Measurements from ENCODE around the gene PDE6B.

PDE6B gene

DNA sequence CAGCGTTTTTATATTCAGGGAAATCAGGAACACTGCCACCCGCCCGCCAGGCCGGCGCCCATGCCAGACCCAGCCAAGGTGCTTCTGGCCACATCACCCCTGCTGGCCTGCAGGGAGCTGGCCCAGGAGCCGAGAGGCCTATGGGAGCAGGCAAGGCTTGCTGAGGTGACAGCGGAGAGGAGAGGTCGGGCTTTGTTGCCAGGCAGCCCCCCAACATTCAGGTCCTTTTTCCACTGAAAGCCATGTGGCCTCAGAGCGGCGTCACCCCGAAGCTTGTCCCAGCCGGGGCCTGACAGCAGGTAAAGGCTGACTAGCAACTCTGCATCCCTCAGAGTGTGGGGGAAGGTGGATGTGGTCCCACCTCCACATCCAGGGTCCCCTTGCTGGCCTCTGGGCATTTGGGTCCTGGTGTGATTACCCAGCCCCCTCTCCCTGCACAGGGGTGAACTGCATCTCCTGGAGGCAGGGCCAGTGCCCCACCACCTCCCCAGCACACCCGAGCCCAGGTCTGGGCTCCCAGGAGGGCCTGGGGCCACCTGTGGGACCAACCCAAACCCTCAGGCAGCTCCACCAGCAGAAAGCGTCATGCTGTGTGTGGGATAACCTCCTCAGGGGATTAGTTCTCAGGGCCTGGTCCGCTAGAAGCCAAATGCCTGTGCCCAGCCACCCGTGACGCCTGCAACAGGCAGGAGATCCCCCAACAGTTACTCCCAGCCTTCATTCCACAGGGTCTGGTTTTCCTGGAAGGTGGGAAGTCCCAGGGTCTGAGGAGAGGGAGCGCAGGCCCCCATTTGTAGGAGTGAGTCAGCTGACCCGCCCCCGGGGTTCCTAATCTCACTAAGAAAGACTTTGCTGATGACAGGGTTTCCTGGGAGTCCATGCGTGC is at the start of gene PDE6B:
Gene PDE6B, plus strand, starts transcription at position 869 of the 886 bp plus-strand sequence. CDS start 54 bp downstream, outside the sequence.
- H3K4me1 ChIP-seq (ENCODE audit: control insufficient read depth, insufficient read depth, low read length, unreplicated experiment): no peaks in the 10 kb centered on the region
- H3K27ac ChIP-seq (ENCODE audit: low read depth, low read length): no peak within 1 kb of the TSS
- no peaks in the 10 kb centered on the region for H3K36me3 ChIP-seq (ENCODE audit: insufficient read depth, low read length)
- H3K79me2 ChIP-seq (ENCODE audit: control insufficient read depth, insufficient read depth, low read length, unreplicated experiment): no peaks in the 10 kb centered on the region
- no peak within 1 kb of the TSS for H2AFZ ChIP-seq (ENCODE audit: low read length, unreplicated experiment)
- H3K4me3 ChIP-seq (ENCODE audit: low read depth, low read length): no peak within 1 kb of the TSS
- H3K27me3 ChIP-seq (ENCODE audit: insufficient read depth, low read length): peaks cover 14% of the 10 kb centered on the region; the same call in 1 of the 2 replicates

DNA sequence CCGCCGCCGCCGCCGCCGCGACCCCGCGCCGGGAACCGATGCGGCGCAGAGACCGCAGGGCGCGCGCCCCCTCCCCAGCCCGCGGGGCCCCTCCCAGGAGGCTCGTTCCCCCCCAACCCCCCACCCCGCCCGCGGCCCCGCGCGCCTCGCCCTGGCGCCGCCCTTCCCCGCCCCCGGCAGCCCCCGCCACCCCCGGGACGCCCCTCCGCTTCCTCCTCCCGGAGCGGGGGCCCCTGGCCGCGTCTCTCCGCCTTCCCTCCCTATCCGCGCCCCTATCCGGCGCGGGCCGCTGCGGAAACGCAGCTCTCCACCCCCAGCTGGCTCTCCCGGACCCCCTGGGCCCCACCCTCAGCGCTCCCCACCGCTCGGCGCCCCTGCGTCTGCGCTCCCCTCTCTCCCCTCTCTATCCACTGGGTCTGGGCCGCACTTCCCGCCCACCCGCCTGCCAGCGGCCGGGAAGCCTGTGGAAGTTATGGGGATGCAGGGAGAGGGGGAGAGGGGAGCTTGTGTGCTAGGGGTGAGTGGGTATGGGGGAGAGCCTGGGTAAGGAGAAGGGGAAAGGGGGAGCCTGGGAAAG is 49.0 kb upstream of the PDE6B start, which contains the start of gene TMEM271:
Gene TMEM271, minus strand, starts transcription at position 51 of the 577 bp plus-strand sequence. CDS start 233 bp downstream, outside the sequence.
- Histone ChIP-seq H3K4me1 (ENCODE audit: control insufficient read depth, insufficient read depth, low read length, unreplicated experiment) (peaks cover 3% of the 10 kb centered on the region), H3K79me2 (ENCODE audit: control insufficient read depth, insufficient read depth, low read length, unreplicated experiment) (no peaks in the 10 kb centered on the region), H3K27me3 (ENCODE audit: insufficient read depth, low read length) (peaks cover 85% of the 10 kb centered on the region), H3K36me3 (ENCODE audit: insufficient read depth, low read length) (no peaks in the 10 kb centered on the region), H3K4me3 (ENCODE audit: low read depth, low read length) (peak within 1 kb of the TSS; percentile 21; the same call in 1 of the 2 replicates), H2AFZ (ENCODE audit: low read length, unreplicated experiment) (no peak within 1 kb of the TSS), H3K27ac (ENCODE audit: low read depth, low read length) (no peak within 1 kb of the TSS)

DNA sequence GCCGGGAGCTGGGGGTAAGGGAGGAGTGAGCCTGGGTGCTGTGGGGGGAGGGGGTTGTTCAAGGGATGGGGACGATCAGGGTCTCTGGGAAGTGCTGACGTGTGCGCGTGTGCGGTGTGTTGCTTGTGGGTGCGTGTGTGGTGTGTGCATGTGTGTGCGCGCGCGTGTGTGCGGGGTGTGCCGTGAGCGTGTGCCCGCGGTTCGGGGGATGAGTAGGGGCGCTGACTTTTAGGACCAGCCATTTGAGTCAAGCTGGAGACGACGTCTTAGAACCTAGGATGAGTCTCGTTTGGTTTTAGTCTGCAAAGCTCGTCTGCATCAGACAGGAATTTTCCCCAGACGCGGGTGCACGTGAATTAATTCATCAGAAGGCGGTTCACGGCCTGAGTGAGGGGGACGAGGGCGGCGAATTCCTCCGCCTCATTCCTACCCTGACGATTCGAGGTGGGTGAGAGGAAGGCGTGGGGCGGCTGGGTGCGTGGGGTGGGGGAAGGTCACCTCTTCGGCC is 48.3 kb upstream of the PDE6B start:
- H3K27me3 ChIP-seq (ENCODE audit: insufficient read depth, low read length): peaks cover 85% of the 10 kb centered on the region
- peaks cover 3% of the 10 kb centered on the region for H3K4me1 ChIP-seq (ENCODE audit: control insufficient read depth, insufficient read depth, low read length, unreplicated experiment)

DNA sequence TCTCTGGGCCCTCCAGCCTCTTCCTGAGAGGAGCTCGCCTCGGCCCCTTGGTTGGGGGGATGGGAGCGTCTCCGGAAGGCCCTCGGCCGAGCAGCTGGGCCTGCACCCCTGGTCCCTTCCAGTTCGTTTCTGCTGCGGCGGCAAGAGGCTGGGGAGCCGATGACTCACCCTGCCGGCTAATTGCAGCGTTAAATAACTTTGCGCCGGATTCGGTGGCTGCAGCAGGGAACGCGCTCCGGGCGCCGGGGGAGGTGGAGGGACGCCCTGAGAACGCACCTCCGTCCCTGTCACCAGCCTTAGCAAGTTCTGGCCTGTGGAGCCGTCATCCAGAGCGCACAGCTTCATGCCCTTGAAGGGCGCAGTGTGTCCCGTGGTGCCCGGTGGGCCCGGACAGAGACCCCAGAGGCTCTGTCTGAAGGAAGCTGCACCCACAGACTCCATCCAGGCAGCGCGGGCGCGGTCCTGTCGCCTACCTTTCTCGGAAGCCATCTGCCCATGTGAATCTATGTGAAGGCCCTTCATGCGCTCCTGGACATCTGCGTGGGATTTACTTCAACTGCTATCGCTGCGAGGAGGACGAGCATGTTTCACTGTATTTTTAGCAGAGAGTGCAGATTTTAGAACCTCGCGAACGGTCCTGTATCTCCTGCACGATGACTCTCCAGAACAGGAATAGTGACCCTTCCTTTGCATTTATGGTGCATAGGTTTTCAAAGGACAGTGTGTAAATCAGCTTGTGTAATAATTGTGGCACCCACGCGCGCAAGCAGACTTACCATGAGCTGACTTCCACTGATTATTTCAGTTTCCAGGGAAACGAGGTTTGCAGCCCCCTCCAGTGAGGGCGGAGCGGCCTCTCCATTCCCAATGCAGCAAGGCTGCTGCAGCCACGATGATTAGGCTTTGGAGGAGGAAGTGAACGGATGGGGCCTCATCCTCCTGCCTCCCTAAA is 47.6 kb upstream of the PDE6B start:
- H3K79me2 ChIP-seq (ENCODE audit: control insufficient read depth, insufficient read depth, low read length, unreplicated experiment): no peaks in the 10 kb centered on the region
- H3K27me3 ChIP-seq (ENCODE audit: insufficient read depth, low read length): peaks cover 84% of the 10 kb centered on the region
- H3K36me3 ChIP-seq (ENCODE audit: insufficient read depth, low read length): no peaks in the 10 kb centered on the region
- peak overlapping the region; percentile 21; the same call in 1 of the 2 replicates for H3K4me3 ChIP-seq (ENCODE audit: low read depth, low read length)
- H3K27ac ChIP-seq (ENCODE audit: low read depth, low read length): no peak overlapping the region
- H3K4me1 ChIP-seq (ENCODE audit: control insufficient read depth, insufficient read depth, low read length, unreplicated experiment): peaks cover 3% of the 10 kb centered on the region
- H2AFZ ChIP-seq (ENCODE audit: low read length, unreplicated experiment): no peak overlapping the region

More for the DNA sequence above, 48.3 kb upstream of the PDE6B start:
- Histone ChIP-seq H3K4me3 (ENCODE audit: low read depth, low read length) (peak overlapping the region; percentile 21; the same call in 1 of the 2 replicates), H2AFZ (ENCODE audit: low read length, unreplicated experiment) (no peak overlapping the region), H3K36me3 (ENCODE audit: insufficient read depth, low read length) (no peaks in the 10 kb centered on the region), H3K27ac (ENCODE audit: low read depth, low read length) (no peak overlapping the region), H3K79me2 (ENCODE audit: control insufficient read depth, insufficient read depth, low read length, unreplicated experiment) (no peaks in the 10 kb centered on the region)

DNA sequence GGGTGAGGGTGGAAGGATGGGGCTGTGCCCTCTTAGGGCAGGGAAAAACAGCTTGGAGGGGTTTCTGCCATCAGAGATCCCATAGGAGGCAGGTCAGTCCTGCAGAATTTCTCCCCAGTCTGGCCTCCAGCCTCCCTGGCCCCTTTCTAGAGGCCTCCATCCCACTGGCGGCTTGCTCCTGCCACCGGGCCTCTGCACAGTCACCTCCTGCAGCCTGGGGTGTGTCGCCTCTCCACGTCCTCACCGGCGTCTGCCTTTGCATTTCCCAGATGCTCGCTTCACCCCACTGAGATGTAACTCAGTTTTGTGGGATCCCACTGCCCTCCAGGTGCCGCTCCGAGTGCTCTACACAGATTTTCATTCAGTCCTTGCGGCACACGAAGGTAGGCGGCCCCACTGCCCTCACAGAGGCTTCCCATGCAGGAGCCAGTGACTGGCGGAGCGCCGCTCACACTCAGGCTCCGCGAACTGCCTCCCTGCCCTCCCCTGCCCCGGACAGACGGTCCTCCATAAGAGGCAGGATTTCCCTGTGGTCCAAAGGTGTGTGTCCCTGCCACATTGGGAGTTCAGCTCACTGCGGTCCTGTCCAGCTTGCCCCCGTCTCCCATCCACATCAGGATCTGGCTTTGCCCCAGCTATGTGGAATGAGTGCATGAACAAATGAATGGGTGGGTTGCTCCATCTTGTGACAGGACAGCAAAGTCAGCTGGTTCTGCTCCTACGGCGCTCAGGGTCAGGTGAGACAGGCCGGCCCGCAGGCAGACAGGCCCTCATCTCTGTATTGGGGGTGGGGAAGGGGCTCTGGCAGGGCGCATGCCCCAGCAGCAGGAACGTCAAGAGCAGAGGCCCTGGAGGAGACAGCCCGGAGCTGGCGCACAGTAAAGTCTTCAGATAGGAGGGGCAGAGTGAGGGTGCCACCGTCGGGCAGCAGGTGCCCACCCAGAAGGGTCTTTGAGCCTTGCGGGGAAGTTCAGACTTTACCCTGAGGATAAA is 46.6 kb upstream of the PDE6B start:
- peaks cover 3% of the 10 kb centered on the region for H3K4me1 ChIP-seq (ENCODE audit: control insufficient read depth, insufficient read depth, low read length, unreplicated experiment)
- H3K4me3 ChIP-seq (ENCODE audit: low read depth, low read length): no peak overlapping the region
- H3K27me3 ChIP-seq (ENCODE audit: insufficient read depth, low read length): peaks cover 74% of the 10 kb centered on the region

DNA sequence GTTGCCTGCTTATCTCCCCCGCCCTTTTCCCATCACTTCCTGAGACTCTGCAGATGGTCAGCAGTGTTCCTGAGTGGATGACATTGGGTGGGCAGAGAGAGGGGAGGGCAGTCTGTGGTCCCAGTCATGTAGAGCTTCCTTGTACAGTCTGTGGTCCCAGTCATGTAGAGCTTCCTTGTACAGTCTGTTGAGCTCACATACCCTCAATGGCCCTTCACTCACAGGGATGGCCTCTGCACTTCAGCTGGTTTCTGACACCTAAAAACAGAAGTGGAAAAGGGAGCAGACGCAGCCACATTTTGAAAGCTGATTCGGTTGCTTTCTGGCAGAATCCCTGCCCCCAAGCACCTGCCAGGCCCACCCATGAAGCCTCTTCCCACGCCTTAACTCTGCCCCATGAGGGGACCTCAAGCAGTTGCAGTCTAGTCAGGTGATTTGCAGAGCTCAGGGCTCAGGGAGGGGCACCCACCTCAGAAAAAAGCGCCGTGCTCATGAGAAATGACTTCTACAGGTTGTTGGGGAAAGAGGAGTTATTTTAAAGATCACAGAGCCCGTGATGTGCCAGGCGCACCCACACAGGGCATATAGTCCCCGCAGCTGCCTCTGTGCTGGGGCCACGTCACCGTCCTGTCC is 45.7 kb upstream of the PDE6B start:
- Histone ChIP-seq H3K27me3 (ENCODE audit: insufficient read depth, low read length) (peaks cover 67% of the 10 kb centered on the region), H3K27ac (ENCODE audit: low read depth, low read length) (no peak overlapping the region), H3K4me1 (ENCODE audit: control insufficient read depth, insufficient read depth, low read length, unreplicated experiment) (peaks cover 3% of the 10 kb centered on the region), H3K79me2 (ENCODE audit: control insufficient read depth, insufficient read depth, low read length, unreplicated experiment) (no peaks in the 10 kb centered on the region), H3K4me3 (ENCODE audit: low read depth, low read length) (no peak overlapping the region), H2AFZ (ENCODE audit: low read length, unreplicated experiment) (no peak overlapping the region), H3K36me3 (ENCODE audit: insufficient read depth, low read length) (no peaks in the 10 kb centered on the region)

More for the DNA sequence above, 46.6 kb upstream of the PDE6B start:
- H3K36me3 ChIP-seq (ENCODE audit: insufficient read depth, low read length): no peaks in the 10 kb centered on the region
- no peak overlapping the region for H3K27ac ChIP-seq (ENCODE audit: low read depth, low read length)
- no peaks in the 10 kb centered on the region for H3K79me2 ChIP-seq (ENCODE audit: control insufficient read depth, insufficient read depth, low read length, unreplicated experiment)
- no peak overlapping the region for H2AFZ ChIP-seq (ENCODE audit: low read length, unreplicated experiment)

DNA sequence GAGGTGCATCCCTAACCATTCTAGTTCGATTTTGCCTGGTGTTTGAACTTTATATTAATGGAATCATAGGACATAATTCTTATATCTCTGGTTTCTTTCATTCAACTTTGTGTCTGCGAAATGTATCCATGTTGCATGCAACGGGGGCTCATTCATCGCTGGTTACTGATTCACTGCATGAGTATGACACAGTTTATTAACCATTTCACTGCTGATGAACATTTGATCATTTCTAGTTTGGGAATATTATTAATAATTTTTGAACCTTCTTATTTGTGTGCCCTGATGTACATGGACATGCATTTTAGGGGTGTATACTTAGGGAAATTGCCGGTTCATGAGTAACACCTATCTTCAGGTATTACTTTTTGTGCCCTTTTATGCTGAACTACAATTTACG is 44.2 kb upstream of the PDE6B start:
- Histone ChIP-seq H3K27ac (ENCODE audit: low read depth, low read length) (no peak overlapping the region), H3K36me3 (ENCODE audit: insufficient read depth, low read length) (no peaks in the 10 kb centered on the region), H3K27me3 (ENCODE audit: insufficient read depth, low read length) (peaks cover 68% of the 10 kb centered on the region), H3K4me1 (ENCODE audit: control insufficient read depth, insufficient read depth, low read length, unreplicated experiment) (peaks cover 3% of the 10 kb centered on the region), H3K79me2 (ENCODE audit: control insufficient read depth, insufficient read depth, low read length, unreplicated experiment) (no peaks in the 10 kb centered on the region), H3K4me3 (ENCODE audit: low read depth, low read length) (no peak overlapping the region), H2AFZ (ENCODE audit: low read length, unreplicated experiment) (no peak overlapping the region)

DNA sequence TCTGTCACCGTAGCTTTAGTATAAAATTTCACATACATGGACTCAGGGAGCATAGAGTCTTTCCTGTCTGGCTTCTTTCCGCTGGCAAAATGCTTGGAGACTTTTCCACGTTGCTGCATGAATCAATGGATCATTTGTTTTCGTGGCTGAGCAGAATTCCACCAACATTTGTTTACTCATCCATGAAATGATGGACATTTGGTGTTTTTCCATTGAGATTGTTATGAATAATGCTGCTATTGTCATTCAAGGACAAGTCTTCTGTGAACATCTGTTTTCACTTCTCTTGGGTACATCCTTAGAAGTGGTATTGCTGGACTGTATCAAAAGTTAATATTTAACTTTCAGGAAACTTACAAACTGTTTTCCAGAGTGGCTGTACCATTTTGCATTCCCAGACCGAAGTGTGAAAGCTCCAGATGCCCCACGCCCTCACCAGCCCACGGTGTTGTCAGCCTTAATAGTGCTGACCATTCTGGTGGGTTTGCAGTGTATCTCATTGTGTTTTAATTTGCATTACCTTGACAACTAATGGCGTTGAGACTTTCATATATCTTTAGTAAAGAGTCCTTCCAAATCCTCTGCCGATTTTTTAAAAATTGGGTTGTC is 43.5 kb upstream of the PDE6B start:
- Histone ChIP-seq H2AFZ (ENCODE audit: low read length, unreplicated experiment) (no peak overlapping the region), H3K79me2 (ENCODE audit: control insufficient read depth, insufficient read depth, low read length, unreplicated experiment) (no peaks in the 10 kb centered on the region), H3K27ac (ENCODE audit: low read depth, low read length) (no peak overlapping the region), H3K36me3 (ENCODE audit: insufficient read depth, low read length) (no peaks in the 10 kb centered on the region), H3K4me1 (ENCODE audit: control insufficient read depth, insufficient read depth, low read length, unreplicated experiment) (peaks cover 3% of the 10 kb centered on the region), H3K27me3 (ENCODE audit: insufficient read depth, low read length) (peaks cover 70% of the 10 kb centered on the region), H3K4me3 (ENCODE audit: low read depth, low read length) (no peak overlapping the region)

DNA sequence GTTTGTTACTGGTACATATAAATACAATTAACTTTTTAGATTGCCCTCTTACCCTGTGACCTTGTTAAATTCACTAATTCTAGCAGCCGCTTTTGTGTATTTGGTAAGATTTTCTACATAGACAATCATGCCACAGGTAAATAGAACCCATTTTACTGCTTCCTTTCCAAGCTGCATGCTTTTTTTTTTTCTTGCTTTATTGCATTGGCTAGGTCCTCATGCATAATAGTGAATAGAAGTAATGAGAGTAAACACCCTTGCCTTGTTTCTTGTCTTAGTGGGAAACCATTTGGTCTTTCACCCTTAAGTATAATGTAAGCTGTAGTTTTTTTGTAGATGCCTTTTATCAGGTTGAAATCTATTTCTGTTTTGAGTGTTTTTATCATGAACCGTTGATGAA is 41.6 kb upstream of the PDE6B start:
- Histone ChIP-seq H3K27me3 (ENCODE audit: insufficient read depth, low read length) (peaks cover 69% of the 10 kb centered on the region), H3K4me1 (ENCODE audit: control insufficient read depth, insufficient read depth, low read length, unreplicated experiment) (no peaks in the 10 kb centered on the region), H3K27ac (ENCODE audit: low read depth, low read length) (no peak overlapping the region), H3K79me2 (ENCODE audit: control insufficient read depth, insufficient read depth, low read length, unreplicated experiment) (no peaks in the 10 kb centered on the region), H3K36me3 (ENCODE audit: insufficient read depth, low read length) (no peaks in the 10 kb centered on the region), H3K4me3 (ENCODE audit: low read depth, low read length) (no peak overlapping the region), H2AFZ (ENCODE audit: low read length, unreplicated experiment) (no peak overlapping the region)
